Spleen (tissue), 7 donors: ENCODE data around the gene GRID2.

Experiments
- CTCF ChIP-seq, 11 experiments: fragments of 200-600 bp in 7 of 11; fragments of 450-650 bp in 4 of 11; sonication (generic) in 4 of 11; IDR thresholded peaks in 8 of 11; conservative IDR thresholded peaks in 3 of 11; 1 replicate in 7 of 11; 2 replicates in 4 of 11; pipeline versions ENCODE4 v1.4.0 to v1.8.0; 2016 to 2021; ENCODE audit warnings: antibody characterized with exemption in 11 of 11, inconsistent platforms in 4 of 11, mild to moderate bottlenecking in 1 of 11
- POLR2A ChIP-seq, 3 donors: fragments of 450-650 bp; IDR thresholded peaks; one replicate each; pipeline ENCODE4 v1.5.1; 2017; ENCODE audit warnings: antibody characterized with exemption in 3 of 3, mild to moderate bottlenecking in 1 of 3
- POLR2AphosphoS5 ChIP-seq, 3 donors: sonication (generic); formaldehyde crosslinking; IDR thresholded peaks; one replicate each; pipeline ENCODE4 v1.5.1; 2017; ENCODE audit warnings: antibody characterized with exemption in 3 of 3
- donor health status: DM: no; HTN: no; CAD: no; lungs with moderate emphysema.
- donor health status: DM: no; HTN: no; CAD: no.
- donor health status: DM: no; HTN: no; CAD: no.

GRCh38 chr4:92307866-92308265, 4.1 kb downstream of the GRID2 start:
- TF ChIP-seq CTCF (IDR thresholded peaks at IDR 0.05 in 8 of 11, conservative IDR thresholded peaks at IDR 0.05 in 3 of 11) = no peak
- no peak for TF ChIP-seq POLR2A (IDR thresholded peaks at IDR 0.05)
- no peak for TF ChIP-seq POLR2AphosphoS5 (IDR thresholded peaks at IDR 0.05)
